Naive thymus-derived CD4-positive, alpha-beta T cell (primary cell): ENCODE data around the gene CCSER1. TPM values are rescaled to one million over a fixed set of nuclear protein-coding genes. Genes with fewer than 3 reads are reported as not detected.

Experiments used
- ATAC-seq: fragments of 150-1000 bp; cut with Tn5 transposase; 2 replicates; pipeline ENCODE4 v1.10.0; 2021; ENCODE audit warnings: mild to moderate bottlenecking, moderate library complexity
- CTCF ChIA-PET: fragments of 350-600 bp; sonication (Branson Sonifier 250); formaldehyde crosslinking; loops from one replicate; lab custom pipeline; 2021; ENCODE audit warnings: antibody characterized with exemption; lab: Charles Lee
- POLR2A ChIA-PET: fragments of 350-600 bp; sonication (Branson Sonifier 250); formaldehyde crosslinking; loops from one replicate; lab custom pipeline; 2021; ENCODE audit warnings: antibody characterized with exemption, inconsistent platforms; lab: Charles Lee
- DNase-seq, 9 donors: peaks; one replicate each; pipeline versions ENCODE4 v3.0.0 to v3.0.0-alpha.2; 2020 to 2022; ENCODE audit warnings: mixed read lengths in 1 of 9
- H3K27ac ChIP-seq: one replicate; pipeline ENCODE4 v1.7.0; 2013; ENCODE audit warnings: mild to moderate bottlenecking, low read depth, low read length, moderate library complexity
- H3K27me3 ChIP-seq, 2 donors: one replicate each; pipeline ENCODE4 v1.7.0; 2013; ENCODE audit warnings: low read length in 2 of 2, mild to moderate bottlenecking in 2 of 2, moderate library complexity in 2 of 2; ENCODE audit not compliant: control insufficient read depth in 2 of 2, insufficient read depth in 2 of 2
- H3K36me3 ChIP-seq, 3 experiments: 1 replicate in 2 of 3; 2 replicates in 1 of 3; pipeline ENCODE4 v1.7.0; 2013; ENCODE audit warnings: low read length in 3 of 3, mild to moderate bottlenecking in 3 of 3, moderate library complexity in 1 of 3; ENCODE audit not compliant: insufficient read depth in 3 of 3, control insufficient read depth in 2 of 3
- H3K4me1 ChIP-seq, 2 donors: one replicate each; pipeline ENCODE4 v1.7.0; 2013; ENCODE audit warnings: low read length in 2 of 2, mild to moderate bottlenecking in 2 of 2, moderate library complexity in 1 of 2; ENCODE audit not compliant: control insufficient read depth in 2 of 2, insufficient read depth in 2 of 2
- H3K4me3 ChIP-seq: 2 replicates; pipeline ENCODE4 v1.7.0; 2013; ENCODE audit warnings: mild to moderate bottlenecking, low read length
- H3K9me3 ChIP-seq, 3 experiments: 1 replicate in 2 of 3; 2 replicates in 1 of 3; pipeline ENCODE4 v1.7.0; 2013; ENCODE audit warnings: low read length in 3 of 3; ENCODE audit not compliant: control insufficient read depth in 2 of 3
- H3K27ac Mint-ChIP-seq, 9 donors: one replicate each; pipeline ENCODE4 v1.8.0; 2020 to 2022; ENCODE audit warnings: mixed read lengths in 9 of 9, mild to moderate bottlenecking in 8 of 9, moderate library complexity in 5 of 9, inconsistent platforms in 2 of 9
- H3K27me3 Mint-ChIP-seq, 5 donors: one replicate each; pipeline ENCODE4 v1.8.0; 2021 to 2022; ENCODE audit warnings: mixed read lengths in 5 of 5, mild to moderate bottlenecking in 1 of 5
- H3K36me3 Mint-ChIP-seq, 5 donors: one replicate each; pipeline ENCODE4 v1.8.0; 2020 to 2022; ENCODE audit warnings: mixed read lengths in 5 of 5, mild to moderate bottlenecking in 3 of 5, inconsistent platforms in 1 of 5
- H3K4me1 Mint-ChIP-seq, 7 donors: one replicate each; pipeline ENCODE4 v1.8.0; 2020 to 2022; ENCODE audit warnings: mixed read lengths in 7 of 7, mild to moderate bottlenecking in 3 of 7, inconsistent platforms in 1 of 7
- H3K4me3 Mint-ChIP-seq, 10 donors: one replicate each; pipeline ENCODE4 v1.8.0; 2020 to 2022; ENCODE audit warnings: mild to moderate bottlenecking in 10 of 10, mixed read lengths in 10 of 10, moderate library complexity in 6 of 10, inconsistent platforms in 2 of 10
- H3K9me3 Mint-ChIP-seq, 11 donors: one replicate each; pipeline ENCODE4 v1.8.0; 2020 to 2022; ENCODE audit warnings: mixed read lengths in 11 of 11, mild to moderate bottlenecking in 4 of 11, inconsistent platforms in 1 of 11, moderate library complexity in 1 of 11
- intact Hi-C, 2 donors: fragments of 100-400 bp; cut with micrococcal nuclease; formaldehyde crosslinking; loops; one replicate each; pipeline ENCODE4 v1.15.1; 2023
- polyA plus RNA-seq, 2 donors: library from polyadenylated mRNA; unstranded; fragments of 300-500 nt; fragmentation: Illumina TruSeq; gene quantifications; one replicate each; pipeline ENCODE4 v1.2.3, GENCODE V29; 2021
- total RNA-seq, 6 experiments: library from RNA in 5 of 6; stranded (reverse) in 5 of 6; gene quantifications; 1 replicate in 5 of 6; 2 replicates in 1 of 6; pipeline ENCODE4 v1.2.3 and lab custom pipeline; 2021 to 2026

The CCSER1 gene
- total and polyA plus RNA-seq, 7 experiments from 2014 or later, result 0.30 to 4.0 (median 1.4) TPM; not detected in 3

DNA sequence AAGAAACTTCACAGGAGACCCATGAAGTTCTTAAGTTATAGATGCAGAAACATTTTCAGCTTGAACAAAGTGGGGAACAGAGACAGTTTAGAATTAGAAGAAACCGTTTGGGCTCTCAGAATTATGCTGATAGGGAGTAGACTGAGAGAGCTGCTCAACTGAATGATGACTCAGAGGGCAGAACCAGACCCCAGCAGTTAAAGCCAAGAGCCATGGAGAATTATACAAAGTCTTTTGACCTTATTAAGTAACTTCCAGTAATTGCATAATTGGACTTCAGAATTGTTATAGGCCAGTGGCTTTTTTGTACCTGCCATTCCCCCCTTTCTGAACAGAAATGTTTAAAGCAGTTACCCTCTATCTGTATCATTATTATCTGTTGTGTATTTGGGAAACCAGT is 642.1 kb downstream of the CCSER1 start:
- Histone ChIP-seq H3K9me3 (no peaks in the 10 kb centered on the region), H3K27ac (no peak overlapping the region), H3K27me3 (no peaks in the 10 kb centered on the region), H3K36me3 (no peaks in the 10 kb centered on the region), H3K4me3 (no peak overlapping the region), H3K4me1 (no peaks in the 10 kb centered on the region)
- no peaks in the 10 kb centered on the region for H3K27me3 Mint-ChIP-seq
- ATAC-seq (no peak), DNase-seq (no peak)
- CTCF ChIA-PET, result no interaction called here
- H3K4me1 Mint-ChIP-seq, result no peaks in the 10 kb centered on the region
- H3K36me3 Mint-ChIP-seq, result no peaks in the 10 kb centered on the region
- intact Hi-C loops, result no loop called here
- POLR2A ChIA-PET, result no interaction called here
- H3K4me3 Mint-ChIP-seq, result no peak overlapping the region
- H3K27ac Mint-ChIP-seq, result no peak overlapping the region
- H3K9me3 Mint-ChIP-seq, result peaks cover 0 to 6% (median 0%) of the 10 kb centered on the region in 11 donors

DNA sequence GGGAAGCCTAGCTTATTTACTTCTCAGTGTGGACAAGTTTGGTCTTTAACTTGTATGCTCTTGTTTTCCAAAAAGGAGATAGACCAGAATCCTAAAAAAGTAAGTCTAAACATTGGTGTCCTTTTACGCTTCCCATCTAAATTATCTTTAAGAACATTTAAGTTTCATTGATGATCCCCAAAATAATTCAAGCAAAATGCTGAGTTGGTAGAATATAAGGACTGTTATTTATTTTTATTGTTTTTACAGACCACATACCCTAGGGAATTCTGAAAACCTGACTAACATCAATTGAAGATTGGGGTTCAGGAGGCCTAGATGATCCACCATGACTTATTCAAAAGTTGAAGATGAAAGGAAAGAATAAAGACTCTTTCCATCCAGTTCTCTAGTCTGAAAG is 653.0 kb downstream of the CCSER1 start:
- no peaks in the 10 kb centered on the region for H3K4me1 Mint-ChIP-seq
- H3K4me3 Mint-ChIP-seq, result no peak overlapping the region
- H3K27ac ChIP-seq, result no peak overlapping the region
- H3K4me3 ChIP-seq, result no peak overlapping the region
- CTCF ChIA-PET, result no interaction called here
- no peaks in the 10 kb centered on the region for H3K4me1 ChIP-seq
- DNase-seq (no peak), ATAC-seq (no peak)
- no peaks in the 10 kb centered on the region for H3K36me3 ChIP-seq
- intact Hi-C loops, result no loop called here
- H3K9me3 ChIP-seq, result no peaks in the 10 kb centered on the region
- H3K27me3 ChIP-seq, result no peaks in the 10 kb centered on the region
- H3K27ac Mint-ChIP-seq, result no peak overlapping the region
- H3K27me3 Mint-ChIP-seq, result no peaks in the 10 kb centered on the region
- peaks cover 0 to 10% (median 3%) of the 10 kb centered on the region in 11 donors for H3K9me3 Mint-ChIP-seq
- POLR2A ChIA-PET, result no interaction called here
- no peaks in the 10 kb centered on the region for H3K36me3 Mint-ChIP-seq

DNA sequence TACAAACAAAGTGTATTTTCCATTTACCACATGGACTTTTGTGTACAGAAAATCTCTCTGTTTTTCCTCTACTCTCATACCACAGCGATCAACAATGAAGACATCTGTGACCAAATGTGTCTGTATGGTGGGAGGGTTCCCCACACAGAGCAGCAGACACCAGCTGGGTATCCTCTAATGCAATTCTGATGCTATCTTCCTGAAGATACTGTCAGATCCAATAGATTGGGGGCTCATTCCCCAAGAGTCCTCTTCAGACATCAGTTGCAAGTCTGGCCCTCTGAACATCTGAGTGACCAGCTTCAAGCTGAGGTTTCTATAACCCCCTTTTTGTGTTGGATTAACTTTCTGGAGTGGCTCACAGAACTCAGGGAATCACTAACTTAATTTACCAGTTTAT is 659.4 kb downstream of the CCSER1 start:
- ChIA-PET POLR2A (no interaction called here), CTCF (no interaction called here)
- no peaks in the 10 kb centered on the region for H3K27me3 Mint-ChIP-seq
- no peaks in the 10 kb centered on the region for H3K36me3 Mint-ChIP-seq
- Histone ChIP-seq H3K4me1 (no peaks in the 10 kb centered on the region), H3K4me3 (no peak overlapping the region), H3K27ac (no peak overlapping the region), H3K27me3 (peaks cover 0 to 4% of the 10 kb centered on the region in 2 donors), H3K9me3 (no peaks in the 10 kb centered on the region), H3K36me3 (no peaks in the 10 kb centered on the region)
- no peaks in the 10 kb centered on the region for H3K4me1 Mint-ChIP-seq
- peaks cover 0 to 20% (median 3%) of the 10 kb centered on the region in 11 donors for H3K9me3 Mint-ChIP-seq
- no peak overlapping the region for H3K4me3 Mint-ChIP-seq
- H3K27ac Mint-ChIP-seq, result no peak overlapping the region
- no peak for ATAC-seq
- intact Hi-C loops, result no loop called here
- no peak for DNase-seq

DNA sequence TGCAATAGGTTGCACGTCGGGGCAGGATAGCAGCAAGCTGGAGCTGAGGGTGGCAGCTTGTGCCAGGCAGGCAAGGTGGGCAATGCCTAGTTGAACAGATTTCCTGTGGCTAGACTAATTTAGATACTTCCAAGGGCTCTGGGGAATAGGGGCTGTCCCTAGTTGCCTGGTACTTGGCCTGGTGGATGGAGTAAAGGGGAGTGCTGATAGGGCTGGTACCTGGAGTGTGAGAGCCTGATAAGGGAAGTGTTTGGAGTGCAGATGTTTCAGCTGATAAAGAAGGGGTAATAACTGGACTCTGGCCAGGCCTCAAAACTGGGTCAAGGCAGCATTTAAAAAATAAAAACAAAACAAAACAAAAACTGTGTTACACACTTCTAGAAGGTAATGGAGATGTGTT is 665.5 kb downstream of the CCSER1 start:
- no peak overlapping the region for H3K27ac ChIP-seq
- DNase-seq (no peak), ATAC-seq (no peak)
- H3K36me3 ChIP-seq, result no peaks in the 10 kb centered on the region
- intact Hi-C loops, result no loop called here
- Mint-ChIP-seq H3K4me1 (no peaks in the 10 kb centered on the region), H3K4me3 (no peak overlapping the region), H3K9me3 (peaks cover 1 to 40% (median 7%) of the 10 kb centered on the region in 11 donors), H3K27ac (no peak overlapping the region), H3K36me3 (no peaks in the 10 kb centered on the region), H3K27me3 (no peaks in the 10 kb centered on the region)
- ChIA-PET CTCF (no interaction called here), POLR2A (no interaction called here)
- peaks cover 0 to 5% (median 0%) of the 10 kb centered on the region in 3 experiments for H3K9me3 ChIP-seq
- H3K4me1 ChIP-seq, result no peaks in the 10 kb centered on the region
- H3K4me3 ChIP-seq, result no peak overlapping the region
- H3K27me3 ChIP-seq, result peaks cover 0 to under 1% of the 10 kb centered on the region in 2 donors

DNA sequence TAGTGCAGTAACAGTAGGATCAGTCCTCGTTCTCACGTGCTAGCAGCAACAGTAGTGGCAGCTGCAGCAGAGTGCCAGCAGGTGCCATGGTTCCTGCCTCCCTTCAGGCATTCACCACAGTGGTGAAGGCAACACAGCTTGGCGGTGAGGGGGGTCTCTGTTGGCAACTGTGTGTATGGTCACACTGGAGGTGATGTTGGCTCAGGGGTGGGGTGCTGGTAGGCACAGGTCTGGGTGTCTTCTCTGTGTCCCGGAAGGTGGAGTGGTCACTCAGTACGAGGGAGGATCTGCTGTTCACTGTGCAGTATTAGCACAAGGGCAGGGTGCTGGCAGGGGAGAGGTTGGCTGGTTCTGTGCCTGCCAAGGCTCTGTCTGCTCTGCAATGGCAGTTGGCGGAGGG is 671.8 kb downstream of the CCSER1 start:
- H3K4me1 ChIP-seq, result no peaks in the 10 kb centered on the region
- no peak overlapping the region for H3K27ac Mint-ChIP-seq
- H3K36me3 Mint-ChIP-seq, result no peaks in the 10 kb centered on the region
- no peaks in the 10 kb centered on the region for H3K36me3 ChIP-seq
- intact Hi-C loops, result no loop called here
- ChIA-PET CTCF (no interaction called here), POLR2A (no interaction called here)
- H3K4me3 ChIP-seq, result no peak overlapping the region
- no peak overlapping the region for H3K27ac ChIP-seq
- no peaks in the 10 kb centered on the region for H3K27me3 Mint-ChIP-seq
- DNase-seq (no peak), ATAC-seq (peak; percentile 24)
- H3K4me1 Mint-ChIP-seq, result no peaks in the 10 kb centered on the region
- no peaks in the 10 kb centered on the region for H3K27me3 ChIP-seq
- peaks cover 0 to 5% (median 0%) of the 10 kb centered on the region in 3 experiments for H3K9me3 ChIP-seq
- H3K4me3 Mint-ChIP-seq, result no peak overlapping the region
- peaks cover 3 to 29% (median 16%) of the 10 kb centered on the region in 11 donors for H3K9me3 Mint-ChIP-seq

DNA sequence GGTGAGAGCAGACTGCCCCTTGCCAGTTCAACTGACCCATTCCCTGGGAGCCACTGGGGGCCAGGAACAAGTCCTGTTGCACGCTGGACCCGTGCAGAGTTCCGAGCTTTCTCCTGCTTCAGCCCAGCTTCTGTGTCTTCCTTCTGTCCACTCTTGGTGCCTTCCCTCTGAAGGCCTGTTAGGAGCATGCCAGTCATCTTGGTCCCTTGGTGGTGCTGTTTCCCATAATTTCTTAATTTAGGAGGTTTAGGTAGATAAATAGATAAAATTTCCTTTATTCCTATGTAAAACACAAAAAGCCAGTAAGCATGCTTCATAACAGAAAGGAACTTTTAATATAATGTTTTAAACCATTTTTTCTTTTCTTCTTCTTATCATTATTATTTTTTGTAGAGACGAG is 672.7 kb downstream of the CCSER1 start:
- H3K27ac Mint-ChIP-seq, result no peak overlapping the region
- Histone ChIP-seq H3K4me1 (no peaks in the 10 kb centered on the region), H3K27me3 (no peaks in the 10 kb centered on the region), H3K27ac (no peak overlapping the region), H3K36me3 (no peaks in the 10 kb centered on the region), H3K9me3 (peaks cover 0 to 5% (median 0%) of the 10 kb centered on the region in 3 experiments), H3K4me3 (no peak overlapping the region)
- DNase-seq (no peak), ATAC-seq (no peak)
- H3K4me3 Mint-ChIP-seq, result no peak overlapping the region
- H3K36me3 Mint-ChIP-seq, result no peaks in the 10 kb centered on the region
- CTCF ChIA-PET, result no interaction called here
- no peaks in the 10 kb centered on the region for H3K27me3 Mint-ChIP-seq
- intact Hi-C loops, result no loop called here
- POLR2A ChIA-PET, result no interaction called here
- no peaks in the 10 kb centered on the region for H3K4me1 Mint-ChIP-seq
- peaks cover 3 to 26% (median 16%) of the 10 kb centered on the region in 11 donors for H3K9me3 Mint-ChIP-seq

DNA sequence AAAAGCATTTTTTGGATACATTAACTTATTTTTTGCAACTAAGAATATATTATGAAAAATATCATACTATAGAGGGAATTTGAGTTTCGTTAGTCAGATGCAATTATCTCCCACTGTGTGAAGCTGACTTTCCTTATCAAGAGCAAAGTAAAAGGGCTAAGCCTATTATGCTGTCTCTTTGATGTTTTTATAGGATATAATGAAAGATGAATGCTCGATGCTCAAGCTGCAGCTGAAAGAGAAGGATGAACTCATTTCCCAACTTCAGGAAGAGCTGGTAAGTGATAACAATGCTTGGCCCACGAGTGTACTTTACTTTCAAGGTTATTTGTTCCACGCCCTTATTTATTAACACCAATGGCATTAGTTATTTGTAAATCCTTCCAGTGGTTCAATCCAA is 688.4 kb downstream of the CCSER1 start:
- H3K9me3 ChIP-seq, result no peaks in the 10 kb centered on the region
- Mint-ChIP-seq H3K27ac (no peak overlapping the region), H3K9me3 (peaks cover 3 to 25% (median 16%) of the 10 kb centered on the region in 11 donors), H3K27me3 (no peaks in the 10 kb centered on the region), H3K36me3 (no peaks in the 10 kb centered on the region), H3K4me1 (no peaks in the 10 kb centered on the region), H3K4me3 (no peak overlapping the region)
- ChIA-PET CTCF (no interaction called here), POLR2A (no interaction called here)
- no peaks in the 10 kb centered on the region for H3K27me3 ChIP-seq
- ATAC-seq (no peak), DNase-seq (no peak)
- no peak overlapping the region for H3K27ac ChIP-seq
- no peak overlapping the region for H3K4me3 ChIP-seq
- no peaks in the 10 kb centered on the region for H3K36me3 ChIP-seq
- no peaks in the 10 kb centered on the region for H3K4me1 ChIP-seq
- intact Hi-C loops, result loop anchor here in 1 of 2 donors (10.0 kb wide), 1 partner anchor 61 kb away; no protein-coding TSS in a partner anchor
